IPS-18c (cell line): ENCODE results near the gene PICK1.
"Not testable (repeated sequence)": the region's sequence is repeated elsewhere in the genome, so short reads cannot be mapped to it uniquely, and the experiment has no call there.

Experiments used
- H3K4me3 ChIP-seq: 2 replicates; pipeline ENCODE4 v1.7.0; 2013; ENCODE audit warnings: low read depth, mild to moderate bottlenecking, low read length, moderate library complexity; ENCODE audit not compliant: insufficient read depth
- H3K9me3 ChIP-seq: one replicate; pipeline ENCODE4 v1.6.1; 2013; ENCODE audit warnings: mild to moderate bottlenecking, low read length, moderate library complexity; ENCODE audit not compliant: control insufficient read depth, insufficient read depth

Gene PICK1

GRCh38 chr22:38068641-38069371, 11.6 kb downstream of the PICK1 start:
- no peak overlapping the region for H3K4me3 ChIP-seq
- no peaks in the 10 kb centered on the region for H3K9me3 ChIP-seq

GRCh38 chr22:38069372-38070249, 12.4 kb downstream of the PICK1 start:
- no peak overlapping the region for H3K4me3 ChIP-seq
- H3K9me3 ChIP-seq = no peaks in the 10 kb centered on the region

- Histone ChIP-seq H3K9me3 (no peaks in the 10 kb centered on the region), H3K4me3 (no peak overlapping the region)
These were observed 13.2 kb downstream of the PICK1 start for GRCh38 chr22:38070250-38070921.

- H3K4me3 ChIP-seq = no peak overlapping the region
These were observed 14.5 kb downstream of the PICK1 start for GRCh38 chr22:38071421-38072321.

GRCh38 chr22:38072322-38073149, 15.3 kb downstream of the PICK1 start:
- H3K4me3 ChIP-seq = no peak overlapping the region
- H3K9me3 ChIP-seq = no peaks in the 10 kb centered on the region

More at GRCh38 chr22:38071421-38072321, 14.5 kb downstream of the PICK1 start:
- no peaks in the 10 kb centered on the region for H3K9me3 ChIP-seq

GRCh38 chr22:38073150-38074130, 16.2 kb downstream of the PICK1 start:
- no peak overlapping the region for H3K4me3 ChIP-seq
- no peaks in the 10 kb centered on the region for H3K9me3 ChIP-seq

GRCh38 chr22:38074181-38075104, 17.2 kb downstream of the PICK1 start:
- Histone ChIP-seq H3K9me3 (no peaks in the 10 kb centered on the region), H3K4me3 (no peak overlapping the region)

- Histone ChIP-seq H3K4me3 (no peak overlapping the region), H3K9me3 (no peaks in the 10 kb centered on the region)
These were observed 18.1 kb downstream of the PICK1 start for GRCh38 chr22:38075105-38075825.

- no peaks in the 10 kb centered on the region for H3K9me3 ChIP-seq
- H3K4me3 ChIP-seq = no peak overlapping the region
These were observed 18.8 kb downstream of the PICK1 start for GRCh38 chr22:38075961-38076360.

- peaks cover 2% of the 10 kb centered on the region for H3K9me3 ChIP-seq
- no peak overlapping the region for H3K4me3 ChIP-seq
These were observed 19.9 kb downstream of the PICK1 start for GRCh38 chr22:38077096-38077495.

GRCh38 chr22:38077595-38077994, 20.4 kb downstream of the PICK1 start:
- H3K4me3 ChIP-seq = no peak overlapping the region

GRCh38 chr22:38078046-38078840, 21.0 kb downstream of the PICK1 start:
- H3K9me3 ChIP-seq = peaks cover 2% of the 10 kb centered on the region
- no peak overlapping the region for H3K4me3 ChIP-seq

More at GRCh38 chr22:38077595-38077994, 20.4 kb downstream of the PICK1 start:
- H3K9me3 ChIP-seq = peaks cover 2% of the 10 kb centered on the region

GRCh38 chr22:38079208-38079607, 22.0 kb downstream of the PICK1 start:
- H3K9me3 ChIP-seq, H3K4me3 ChIP-seq: not testable (repeated sequence)
